DMS114 treated with DMSO at 0.1 percent for 48 hours (cell line): Measurements from ENCODE around the gene HIPK2.

Experiments
- DNase-seq: peaks from one replicate; lab custom pipeline; 2025; ENCODE audit not compliant: unreplicated experiment; lab: John Stamatoyannopoulos, UW

HIPK2 gene

GRCh38 chr7:139737221-139738100 lies 40.3 kb downstream of the HIPK2 start:
- no peak for DNase-seq

DNA sequence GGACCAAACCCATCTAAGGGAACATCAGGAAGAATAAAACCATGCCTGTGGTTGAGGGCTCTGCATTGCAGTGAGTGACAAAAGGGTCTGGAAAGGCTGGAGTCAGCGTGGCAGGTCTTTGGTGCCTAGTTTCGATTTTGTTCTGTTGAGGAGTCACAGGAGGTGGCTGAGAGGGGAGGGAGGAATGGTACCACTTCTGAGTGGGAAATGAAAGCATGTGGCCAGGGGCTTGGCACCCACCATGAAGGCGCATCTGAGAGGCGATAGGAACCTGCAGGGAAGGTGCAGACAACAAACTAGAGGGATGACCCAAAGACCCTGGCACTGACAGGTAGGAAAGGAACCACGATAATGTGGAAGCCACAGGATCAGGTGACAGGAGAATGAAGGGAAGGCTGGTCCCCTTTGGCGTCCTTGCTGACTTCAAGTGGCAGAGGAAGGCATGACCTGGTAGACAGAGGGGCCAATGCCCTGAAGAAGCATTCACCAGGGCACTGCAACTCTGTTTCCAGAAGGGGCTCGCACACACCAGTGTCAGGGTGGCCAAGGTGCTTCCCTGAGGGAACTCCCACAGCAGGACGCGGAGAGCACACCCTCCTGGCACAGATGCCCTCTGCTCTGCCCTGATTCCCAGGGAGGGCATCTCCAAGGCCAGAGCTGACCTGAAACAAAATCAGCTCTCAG lies 41.7 kb downstream of the HIPK2 start:
- no peak for DNase-seq

DNA sequence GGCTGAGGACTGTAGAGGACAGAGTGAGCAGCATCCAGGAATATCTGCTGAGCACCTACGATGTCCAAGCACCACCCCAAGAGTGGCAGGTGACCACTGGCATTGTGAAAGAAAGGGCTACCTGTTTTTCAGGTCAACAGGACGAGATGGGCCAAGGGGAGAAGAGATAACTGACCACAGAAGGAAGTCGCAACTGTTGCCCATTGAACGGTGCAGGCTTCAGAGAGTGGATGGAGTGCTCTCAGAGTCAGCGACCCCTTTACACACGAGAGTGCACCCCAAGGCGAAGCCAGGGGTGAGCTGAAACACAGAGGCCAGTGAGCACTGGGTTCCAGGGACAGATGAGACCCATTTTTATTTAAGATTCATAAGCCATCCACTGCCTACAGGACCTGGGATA lies 42.3 kb downstream of the HIPK2 start:
- DNase-seq = no peak

GRCh38 chr7:139734395-139734794 lies 43.4 kb downstream of the HIPK2 start:
- DNase-seq = no peak

- no peak for DNase-seq
Observed at GRCh38 chr7:139733751-139734150, 44.0 kb downstream of the HIPK2 start.

DNA sequence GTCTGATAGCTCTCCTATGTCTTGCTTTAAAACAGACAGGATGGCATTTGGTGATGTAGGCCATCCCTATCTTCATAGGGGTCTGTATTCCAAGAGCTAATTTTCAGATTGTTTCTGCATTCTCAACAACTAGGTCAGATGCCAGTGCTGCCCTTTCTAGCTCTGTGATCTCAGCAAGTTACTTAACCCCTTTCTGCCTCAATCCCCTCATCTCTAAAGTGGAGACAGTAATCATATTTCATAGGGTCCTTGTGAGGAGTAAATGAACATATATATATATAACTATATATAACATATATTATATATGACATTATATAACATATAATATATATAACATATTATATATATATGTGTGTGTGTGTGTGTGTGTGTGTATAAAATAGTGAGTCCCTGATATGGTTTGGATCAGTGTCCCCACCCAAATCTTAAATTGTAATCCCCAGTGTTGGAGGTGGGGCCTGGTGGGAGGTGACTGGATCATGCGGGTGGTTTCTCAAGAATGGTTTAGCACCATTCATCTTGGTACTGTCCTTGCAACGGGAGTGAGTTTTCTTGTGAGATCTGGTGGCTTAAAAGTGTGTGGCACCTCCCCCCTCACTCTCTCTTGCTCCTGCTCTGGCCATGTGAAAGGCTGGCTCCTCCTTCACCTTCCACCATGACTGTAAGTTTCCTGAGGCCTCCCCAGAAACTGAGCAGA lies 45.2 kb downstream of the HIPK2 start:
- no peak for DNase-seq

- DNase-seq = no peak
Observed at GRCh38 chr7:139731802-139732470, 45.9 kb downstream of the HIPK2 start.

- no peak for DNase-seq
Observed at GRCh38 chr7:139730746-139731612, 46.8 kb downstream of the HIPK2 start.

GRCh38 chr7:139728203-139728602 lies 49.6 kb downstream of the HIPK2 start:
- no peak for DNase-seq

GRCh38 chr7:139727151-139727705 lies 50.6 kb downstream of the HIPK2 start:
- no peak for DNase-seq

GRCh38 chr7:139726485-139726869 lies 51.3 kb downstream of the HIPK2 start:
- DNase-seq = no peak

GRCh38 chr7:139725858-139726484 lies 51.8 kb downstream of the HIPK2 start:
- no peak for DNase-seq

- DNase-seq = no peak
Observed at GRCh38 chr7:139725077-139725476, 52.7 kb downstream of the HIPK2 start.

DNA sequence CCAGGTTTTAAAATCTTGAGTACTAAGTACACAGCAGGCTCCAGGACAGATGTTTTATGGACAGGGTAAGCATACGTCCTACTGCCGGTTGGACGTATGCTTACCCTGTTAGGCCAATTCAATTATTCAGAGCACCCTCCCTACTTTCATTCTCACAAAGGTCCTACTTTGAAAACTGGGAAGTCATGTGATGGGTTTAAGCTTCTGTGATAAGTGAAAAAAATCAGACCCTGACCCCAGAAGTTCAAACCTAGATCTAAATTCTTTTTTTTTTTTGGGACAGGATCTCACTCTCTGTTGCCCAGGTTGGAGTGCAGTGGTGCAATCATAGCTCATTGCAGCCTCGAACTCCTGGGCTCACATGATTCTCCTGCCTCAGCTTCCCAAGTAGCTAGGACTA lies 55.2 kb downstream of the HIPK2 start:
- no peak for DNase-seq

DNA sequence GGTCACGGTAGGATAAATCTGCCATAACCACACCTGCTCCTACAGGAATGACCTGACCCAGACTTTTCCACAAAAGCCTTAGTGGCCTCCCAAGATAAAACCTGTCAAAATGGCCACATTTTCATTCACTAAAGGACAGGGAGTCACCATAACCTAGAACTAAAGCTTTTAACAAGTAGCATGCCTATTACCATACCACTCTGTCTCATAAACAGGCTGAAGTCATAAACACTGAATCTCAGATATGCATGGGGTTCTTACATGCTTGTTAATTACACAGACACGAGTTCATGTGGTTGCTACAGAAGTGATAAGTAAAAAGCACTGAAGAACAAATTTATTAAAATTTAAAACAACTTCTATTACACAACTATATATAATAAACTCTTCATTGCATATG lies 56.0 kb downstream of the HIPK2 start:
- DNase-seq = no peak

DNA sequence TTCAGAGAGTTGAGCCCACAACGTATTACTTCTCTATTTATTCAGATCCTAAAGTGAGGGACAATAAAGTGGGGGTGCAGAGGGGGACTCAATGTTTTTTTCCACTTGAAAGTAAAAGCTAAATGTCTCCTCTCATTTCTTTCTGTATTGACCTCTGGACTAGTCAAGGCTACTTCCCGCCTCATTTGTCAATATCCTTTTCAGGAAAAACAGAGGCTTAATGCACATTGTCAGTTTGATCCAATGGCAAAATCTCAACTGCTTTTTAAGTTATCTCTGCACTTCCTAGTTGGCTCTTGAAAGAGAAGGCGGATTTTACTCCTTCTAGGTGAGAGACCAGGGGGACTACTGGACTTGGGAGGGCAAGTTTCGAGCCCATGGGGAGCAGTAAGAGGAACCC lies 56.4 kb downstream of the HIPK2 start:
- no peak for DNase-seq

GRCh38 chr7:139720705-139721231 lies 57.0 kb downstream of the HIPK2 start:
- DNase-seq = no peak

DNA sequence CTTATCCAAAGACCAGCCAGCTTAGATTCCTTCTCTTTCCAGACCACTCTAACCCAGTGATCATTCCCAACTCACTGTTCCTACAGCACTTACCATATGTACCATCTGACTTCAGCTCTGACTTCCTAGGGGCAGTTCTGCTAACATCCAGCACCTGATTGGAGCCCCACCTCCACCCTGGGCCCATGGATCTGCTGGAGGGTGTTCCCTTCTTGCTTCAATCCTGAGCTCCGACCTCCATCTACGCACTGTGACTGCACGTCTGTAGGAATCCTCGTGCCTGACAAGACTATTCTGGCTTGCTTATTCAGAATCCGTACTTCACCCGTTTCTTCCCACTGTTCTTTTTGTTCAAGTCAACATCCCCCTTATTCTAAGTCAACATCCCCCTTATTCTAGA lies 57.6 kb downstream of the HIPK2 start:
- DNase-seq = no peak

DNA sequence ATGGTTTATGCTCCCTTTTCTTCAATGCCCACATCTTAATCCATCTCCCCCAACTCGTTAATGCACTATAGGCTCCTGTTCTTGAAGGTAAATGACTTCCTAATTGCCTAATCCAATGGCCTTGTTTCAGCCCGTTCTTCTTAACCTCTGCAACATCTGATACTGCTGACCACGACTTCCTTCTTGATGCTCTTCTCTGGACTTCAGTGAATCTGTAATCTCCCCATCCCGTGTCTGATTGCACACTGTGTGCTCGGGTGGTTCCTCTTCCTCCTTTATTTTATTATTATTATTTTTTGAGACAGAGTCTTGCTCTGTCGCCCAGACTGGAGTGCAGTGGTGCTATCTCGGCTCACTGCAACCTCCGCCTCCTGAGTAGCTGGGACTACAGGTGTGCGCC lies 58.9 kb downstream of the HIPK2 start:
- DNase-seq = no peak
